Measurements from ENCODE around the gene ARPC1A. TPM values are rescaled to one million over a fixed set of nuclear protein-coding genes. Genes with fewer than 3 reads are reported as not detected.

The ARPC1A gene
- total RNA-seq, 1 donor from 2014 or later: 196 TPM

DNA sequence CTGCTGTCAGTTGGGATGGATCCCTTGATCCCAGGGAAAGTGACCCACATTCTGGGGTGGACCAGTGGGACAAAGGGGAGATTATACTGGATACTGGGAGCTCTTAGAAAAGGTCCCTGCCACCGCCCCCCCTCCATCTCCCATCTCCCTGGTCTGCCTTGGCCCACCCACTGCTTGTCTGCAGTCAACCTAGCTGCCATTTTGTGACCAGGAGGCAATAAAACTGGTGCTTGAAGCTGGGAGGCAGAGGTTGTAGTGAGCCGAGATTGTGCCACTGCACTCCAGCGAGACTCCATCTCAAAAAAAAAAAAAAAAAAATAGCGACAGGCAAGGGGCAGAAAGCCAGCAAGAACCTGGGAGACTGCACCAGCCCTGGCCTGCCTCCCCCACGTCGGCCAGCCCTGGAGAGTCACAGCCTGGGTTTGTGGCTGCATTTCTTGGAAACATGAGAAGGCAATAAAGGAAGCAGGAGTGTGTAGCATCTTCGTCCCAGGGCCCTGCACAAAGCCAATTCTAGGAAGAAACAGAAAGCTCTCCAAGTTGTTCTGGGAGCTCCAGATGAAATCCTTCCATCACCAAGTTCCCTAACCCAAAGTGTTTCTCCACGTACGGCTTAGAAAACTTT, 44.2 kb downstream of the ARPC1A start:
- Mint-ChIP-seq H3K36me3 (ENCODE audit: low read depth, unreplicated experiment) (peaks cover 15% of the 10 kb centered on the region), H3K4me3 (ENCODE audit: unreplicated experiment) (no peak overlapping the region), H3K27me3 (ENCODE audit: unreplicated experiment) (peaks cover 7% of the 10 kb centered on the region), H3K9me3 (ENCODE audit: unreplicated experiment) (no peaks in the 10 kb centered on the region), H3K27ac (ENCODE audit: unreplicated experiment) (no peak overlapping the region), H3K4me1 (ENCODE audit: unreplicated experiment) (no peaks in the 10 kb centered on the region)
- TF ChIP-seq, protein P1, sequence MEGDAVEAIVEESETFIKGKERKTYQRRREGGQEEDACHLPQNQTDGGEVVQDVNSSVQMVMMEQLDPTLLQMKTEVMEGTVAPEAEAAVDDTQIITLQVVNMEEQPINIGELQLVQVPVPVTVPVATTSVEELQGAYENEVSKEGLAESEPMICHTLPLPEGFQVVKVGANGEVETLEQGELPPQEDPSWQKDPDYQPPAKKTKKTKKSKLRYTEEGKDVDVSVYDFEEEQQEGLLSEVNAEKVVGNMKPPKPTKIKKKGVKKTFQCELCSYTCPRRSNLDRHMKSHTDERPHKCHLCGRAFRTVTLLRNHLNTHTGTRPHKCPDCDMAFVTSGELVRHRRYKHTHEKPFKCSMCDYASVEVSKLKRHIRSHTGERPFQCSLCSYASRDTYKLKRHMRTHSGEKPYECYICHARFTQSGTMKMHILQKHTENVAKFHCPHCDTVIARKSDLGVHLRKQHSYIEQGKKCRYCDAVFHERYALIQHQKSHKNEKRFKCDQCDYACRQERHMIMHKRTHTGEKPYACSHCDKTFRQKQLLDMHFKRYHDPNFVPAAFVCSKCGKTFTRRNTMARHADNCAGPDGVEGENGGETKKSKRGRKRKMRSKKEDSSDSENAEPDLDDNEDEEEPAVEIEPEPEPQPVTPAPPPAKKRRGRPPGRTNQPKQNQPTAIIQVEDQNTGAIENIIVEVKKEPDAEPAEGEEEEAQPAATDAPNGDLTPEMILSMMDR (IDR thresholded peaks at IDR 0.05; ENCODE audit: unreplicated experiment): no peak
- no peak for DNase-seq (ENCODE audit: low spot score)

DNA sequence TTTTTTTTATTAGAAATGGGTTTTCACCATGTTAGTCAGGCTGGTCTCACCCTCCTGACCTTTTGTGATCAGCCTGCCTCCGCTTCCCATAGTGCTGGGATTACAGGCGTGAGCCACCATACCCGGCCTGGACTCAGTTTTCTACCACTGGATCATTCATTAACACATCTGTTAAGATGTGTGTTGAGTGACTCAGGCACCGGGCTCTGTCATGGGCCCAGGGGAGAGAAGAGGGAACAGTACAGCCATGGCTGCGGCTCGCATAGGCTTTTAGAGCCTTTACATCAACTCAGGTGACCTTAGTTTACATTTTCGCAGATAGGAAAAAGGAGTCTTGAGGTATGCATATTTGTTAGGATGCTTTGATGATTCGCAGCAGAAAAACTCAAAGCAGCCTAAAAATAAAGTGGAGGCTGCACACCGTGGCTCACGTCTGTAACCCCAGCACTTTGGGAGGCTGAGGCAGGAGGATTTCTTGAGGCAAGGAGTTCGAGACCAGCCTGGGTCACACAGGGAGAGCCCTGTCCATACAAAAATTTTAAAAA, 45.8 kb downstream of the ARPC1A start:
- Mint-ChIP-seq H3K4me3 (ENCODE audit: unreplicated experiment) (no peak overlapping the region), H3K27me3 (ENCODE audit: unreplicated experiment) (peaks cover 7% of the 10 kb centered on the region), H3K36me3 (ENCODE audit: low read depth, unreplicated experiment) (peaks cover 8% of the 10 kb centered on the region), H3K9me3 (ENCODE audit: unreplicated experiment) (no peaks in the 10 kb centered on the region), H3K4me1 (ENCODE audit: unreplicated experiment) (no peaks in the 10 kb centered on the region), H3K27ac (ENCODE audit: unreplicated experiment) (no peak overlapping the region)
- no peak for DNase-seq (ENCODE audit: low spot score)
- TF ChIP-seq, protein P1 (IDR thresholded peaks at IDR 0.05; ENCODE audit: unreplicated experiment): no peak

DNA sequence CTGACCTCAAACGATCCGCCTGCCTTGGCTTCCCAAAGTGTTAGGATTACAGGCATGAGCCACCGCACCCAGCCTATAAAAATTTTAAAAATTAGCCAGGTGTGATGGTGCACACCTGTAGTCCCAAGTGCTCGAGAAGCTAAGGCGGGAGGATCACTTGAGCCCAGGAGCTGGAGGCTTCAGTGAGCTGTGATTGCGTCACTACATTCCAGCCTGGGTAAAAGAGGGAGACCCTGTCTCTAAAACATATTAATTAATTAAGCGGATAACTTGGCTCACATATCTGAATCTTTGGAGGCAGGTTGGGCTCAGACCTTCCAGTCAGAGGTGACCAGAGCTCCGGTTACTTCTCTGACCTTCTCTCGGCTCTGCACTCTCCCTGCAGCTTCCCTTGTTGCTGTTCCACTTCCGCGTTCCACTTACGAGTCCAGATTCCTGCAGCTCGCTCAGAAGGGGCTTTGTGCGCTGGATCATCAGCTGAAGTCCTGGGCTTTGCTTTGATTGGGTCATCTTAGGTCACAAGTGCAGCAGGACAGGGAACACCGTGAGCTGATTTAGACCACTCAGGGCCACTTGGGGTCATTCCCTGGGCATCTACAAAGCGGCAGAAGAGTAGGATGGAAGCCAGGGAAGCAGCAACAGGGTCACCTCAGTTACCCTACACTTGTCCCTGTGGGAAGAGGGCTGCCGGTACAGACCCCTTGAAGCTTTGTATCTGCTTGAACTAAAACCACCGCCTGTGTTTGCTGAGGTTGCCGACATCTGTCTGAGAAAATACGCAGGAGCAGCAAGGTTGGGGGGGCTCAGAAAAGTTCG, 46.8 kb downstream of the ARPC1A start:
- no peaks in the 10 kb centered on the region for H3K9me3 Mint-ChIP-seq (ENCODE audit: unreplicated experiment)
- peaks cover 7% of the 10 kb centered on the region for H3K27me3 Mint-ChIP-seq (ENCODE audit: unreplicated experiment)
- H3K4me1 Mint-ChIP-seq (ENCODE audit: unreplicated experiment): no peaks in the 10 kb centered on the region
- TF ChIP-seq, protein P1 (IDR thresholded peaks at IDR 0.05; ENCODE audit: unreplicated experiment): no peak
- H3K4me3 Mint-ChIP-seq (ENCODE audit: unreplicated experiment): peak overlapping the region; percentile 87
- no peak for DNase-seq (ENCODE audit: low spot score)
- no peak overlapping the region for H3K27ac Mint-ChIP-seq (ENCODE audit: unreplicated experiment)
- H3K36me3 Mint-ChIP-seq (ENCODE audit: low read depth, unreplicated experiment): no peaks in the 10 kb centered on the region

DNA sequence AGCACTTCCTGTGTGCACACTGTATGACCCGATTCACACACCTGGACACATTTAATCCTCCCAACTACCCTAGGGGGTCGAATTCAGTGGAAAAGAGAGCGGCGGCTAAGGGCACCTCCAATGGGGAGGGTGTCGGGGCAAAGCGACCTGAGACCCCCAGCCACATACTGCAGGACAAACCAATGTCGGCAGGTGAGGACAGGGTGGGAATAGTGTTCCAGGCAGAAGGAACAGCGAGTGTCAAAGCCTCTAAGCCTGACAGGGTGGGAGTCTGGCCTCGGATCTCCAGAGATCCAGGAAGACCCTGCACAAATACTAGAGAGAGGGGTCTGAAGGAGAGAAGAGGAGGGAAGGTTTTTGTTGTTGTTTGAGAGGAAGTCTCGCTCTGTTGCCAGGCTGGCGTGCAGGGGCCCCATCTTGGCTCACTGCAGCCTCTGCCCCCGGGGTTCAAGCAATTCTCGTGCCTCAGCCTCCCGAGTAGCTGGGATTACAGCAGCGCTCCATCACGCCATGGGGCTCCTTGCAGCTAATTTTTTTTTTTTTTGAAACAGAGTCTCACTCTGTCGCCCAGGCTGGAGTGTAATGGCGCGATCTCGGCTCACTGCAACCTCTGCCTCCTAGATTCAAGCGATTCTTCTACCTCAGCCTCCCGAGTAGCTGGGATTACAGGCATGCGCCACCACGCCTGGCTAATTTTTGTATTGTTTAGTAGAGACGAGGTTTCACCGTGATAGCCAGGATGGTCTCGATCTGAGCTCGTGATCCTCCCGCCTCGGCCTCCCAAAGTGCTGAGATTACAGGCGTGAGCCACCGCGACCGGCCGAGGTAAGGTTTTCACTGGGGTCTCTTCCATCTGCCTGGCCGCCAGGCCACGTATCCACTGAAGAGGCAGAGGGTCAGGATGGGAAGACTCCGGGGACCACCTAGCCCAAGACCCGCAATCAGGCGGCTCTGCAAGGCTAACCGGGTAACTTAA, 47.7 kb downstream of the ARPC1A start:
- H3K4me3 Mint-ChIP-seq (ENCODE audit: unreplicated experiment): peak overlapping the region; percentile 88
- H3K27ac Mint-ChIP-seq (ENCODE audit: unreplicated experiment): no peak overlapping the region
- H3K36me3 Mint-ChIP-seq (ENCODE audit: low read depth, unreplicated experiment): no peaks in the 10 kb centered on the region
- H3K9me3 Mint-ChIP-seq (ENCODE audit: unreplicated experiment): no peaks in the 10 kb centered on the region
- TF ChIP-seq, protein P1 (IDR thresholded peaks at IDR 0.05; ENCODE audit: unreplicated experiment): no peak
- no peak for DNase-seq (ENCODE audit: low spot score)
- peaks cover 7% of the 10 kb centered on the region for H3K27me3 Mint-ChIP-seq (ENCODE audit: unreplicated experiment)
- no peaks in the 10 kb centered on the region for H3K4me1 Mint-ChIP-seq (ENCODE audit: unreplicated experiment)
